ENCODE results near the gene FAF1. TPM values are rescaled to one million over a fixed set of nuclear protein-coding genes. Genes with fewer than 3 reads are reported as not detected.
A peak's percentile ranks its signal among the peaks of the same experiment; 100 is the strongest.

The FAF1 gene
- polyA plus RNA-seq, 1 of the 3 experiments (the other 2 are of a cell fraction) = 8.7 TPM

DNA sequence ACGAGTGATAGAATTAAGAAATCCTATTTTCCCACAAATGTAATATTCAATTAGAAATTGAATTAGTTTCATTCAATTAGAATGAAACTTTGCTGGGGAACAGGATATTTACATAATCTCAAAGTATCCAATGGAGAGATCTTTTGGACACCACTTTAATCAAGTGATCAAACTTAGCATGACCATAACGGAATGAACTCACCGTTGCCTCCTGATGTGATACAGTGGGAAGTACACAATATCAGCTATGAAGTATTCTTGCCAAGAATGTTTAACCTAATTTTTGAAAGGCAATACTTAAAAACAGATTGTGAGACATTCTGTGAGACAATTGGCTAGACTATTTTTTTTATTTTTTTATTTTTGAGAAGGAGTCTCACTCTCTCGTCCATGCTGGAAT is 26.6 kb upstream of the FAF1 start:
- Histone ChIP-seq H3K4me1 (ENCODE audit: control insufficient read depth in 1 of 2, insufficient read depth in 2 of 2, low read depth in 1 of 2, low read length in 1 of 2) (peaks cover 2 to 12% of the 10 kb centered on the region in 2 experiments; a peak in 3 of 4 replicates), H3K79me2 (ENCODE audit: insufficient read depth) (peaks cover 41% of the 10 kb centered on the region), H3K9me3 (no peaks in the 10 kb centered on the region), H3K4me3 (ENCODE audit: low read depth in 2 of 2, low read length in 1 of 2) (no peak overlapping the region), H3K9me2 (no peaks in the 10 kb centered on the region), H3K4me2 (no peak overlapping the region), H2AFZ (ENCODE audit: low read depth) (no peak overlapping the region; the same call in 1 of the 2 replicates), H4K20me1 (ENCODE audit: insufficient read depth) (no peaks in the 10 kb centered on the region), H3K36me3 (replicated peaks in 1 of 2; ENCODE audit: control insufficient read depth in 1 of 2, insufficient read depth in 2 of 2, low read length in 1 of 2) (no peaks in the 10 kb centered on the region), H3K9ac (no peak overlapping the region), H3F3A (replicated peaks; ENCODE audit: insufficient read depth) (peaks cover 8% of the 10 kb centered on the region), H3K27me3 (ENCODE audit: insufficient read depth) (no peaks in the 10 kb centered on the region), H3K27ac (ENCODE audit: low read depth in 2 of 2, low read length in 1 of 2) (no peak overlapping the region)
- ChIA-PET POLR2A (interaction anchor here (0.6 kb wide), 1 partner anchor 88 kb away, joined by 3 read pairs; no protein-coding TSS in a partner anchor), CTCF (interaction anchor here (1.3 kb wide), 1 partner anchor 18 kb away, joined by 5 read pairs; no protein-coding TSS in a partner anchor)
- DNase-seq = no peak
- WGBS (ENCODE audit: low lambda C conversion rate) = 88% methylated on average over 4 of the region's 4 CpGs
- TF ChIP-seq, protein P1, sequence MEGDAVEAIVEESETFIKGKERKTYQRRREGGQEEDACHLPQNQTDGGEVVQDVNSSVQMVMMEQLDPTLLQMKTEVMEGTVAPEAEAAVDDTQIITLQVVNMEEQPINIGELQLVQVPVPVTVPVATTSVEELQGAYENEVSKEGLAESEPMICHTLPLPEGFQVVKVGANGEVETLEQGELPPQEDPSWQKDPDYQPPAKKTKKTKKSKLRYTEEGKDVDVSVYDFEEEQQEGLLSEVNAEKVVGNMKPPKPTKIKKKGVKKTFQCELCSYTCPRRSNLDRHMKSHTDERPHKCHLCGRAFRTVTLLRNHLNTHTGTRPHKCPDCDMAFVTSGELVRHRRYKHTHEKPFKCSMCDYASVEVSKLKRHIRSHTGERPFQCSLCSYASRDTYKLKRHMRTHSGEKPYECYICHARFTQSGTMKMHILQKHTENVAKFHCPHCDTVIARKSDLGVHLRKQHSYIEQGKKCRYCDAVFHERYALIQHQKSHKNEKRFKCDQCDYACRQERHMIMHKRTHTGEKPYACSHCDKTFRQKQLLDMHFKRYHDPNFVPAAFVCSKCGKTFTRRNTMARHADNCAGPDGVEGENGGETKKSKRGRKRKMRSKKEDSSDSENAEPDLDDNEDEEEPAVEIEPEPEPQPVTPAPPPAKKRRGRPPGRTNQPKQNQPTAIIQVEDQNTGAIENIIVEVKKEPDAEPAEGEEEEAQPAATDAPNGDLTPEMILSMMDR (IDR thresholded peaks at IDR 0.05) = 0 out of 2 replicates have a peak, but pooled peaks have one; percentile 21
- no peak for TF ChIP-seq NFIC (IDR thresholded peaks at IDR 0.05; ENCODE audit: borderline replicate concordance)
- TF ChIP-seq RFX5 (IDR thresholded peaks at IDR 0.05; ENCODE audit: low read length) = no peak

DNA sequence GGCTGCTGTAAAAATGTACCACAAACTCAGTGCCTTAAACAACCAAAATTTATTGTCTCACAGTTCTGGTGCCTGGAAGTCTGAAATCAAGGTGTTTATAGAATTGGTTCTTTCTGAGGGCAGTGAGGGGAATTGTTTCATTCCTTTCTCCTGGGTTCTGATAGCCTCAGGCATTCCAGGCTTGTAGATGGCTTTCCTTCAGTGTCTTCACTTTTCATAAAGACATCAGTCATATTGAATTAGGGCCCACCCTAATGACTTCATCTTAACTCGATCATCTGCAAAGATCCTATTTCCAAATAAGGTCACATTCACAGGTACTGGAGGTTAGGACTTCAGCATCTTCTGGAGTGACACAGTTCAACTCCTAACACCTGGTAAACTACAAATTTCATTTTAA is 25.0 kb upstream of the FAF1 start:
- no peak for DNase-seq
- H3K9me2 ChIP-seq = no peaks in the 10 kb centered on the region
- no peak overlapping the region for H3K27ac ChIP-seq (ENCODE audit: low read depth in 2 of 2, low read length in 1 of 2)
- H3K9ac ChIP-seq = no peak overlapping the region
- no peaks in the 10 kb centered on the region for H3K9me3 ChIP-seq
- H3F3A ChIP-seq (replicated peaks; ENCODE audit: insufficient read depth) = peaks cover 8% of the 10 kb centered on the region
- ChIA-PET CTCF (interaction anchor here (1.0 kb wide), 1 partner anchor 342 kb away, joined by 3 read pairs; no protein-coding TSS in a partner anchor), POLR2A (no interaction called here)
- H3K4me3 ChIP-seq (ENCODE audit: low read depth in 2 of 2, low read length in 1 of 2) = no peak overlapping the region
- no peak overlapping the region for H3K4me2 ChIP-seq
- H4K20me1 ChIP-seq (ENCODE audit: insufficient read depth) = no peaks in the 10 kb centered on the region
- H3K36me3 ChIP-seq (replicated peaks in 1 of 2; ENCODE audit: control insufficient read depth in 1 of 2, insufficient read depth in 2 of 2, low read length in 1 of 2) = no peaks in the 10 kb centered on the region
- peaks cover 48% of the 10 kb centered on the region for H3K79me2 ChIP-seq (ENCODE audit: insufficient read depth)
- H3K4me1 ChIP-seq (ENCODE audit: control insufficient read depth in 1 of 2, insufficient read depth in 2 of 2, low read depth in 1 of 2, low read length in 1 of 2) = peaks cover 2 to 16% of the 10 kb centered on the region in 2 experiments; a peak in 3 of 4 replicates
- no peak overlapping the region for H2AFZ ChIP-seq (ENCODE audit: low read depth)
- WGBS (ENCODE audit: low lambda C conversion rate) = 56% methylated on average over 1 of the region's 1 CpG
- H3K27me3 ChIP-seq (ENCODE audit: insufficient read depth) = no peaks in the 10 kb centered on the region
- no peak for TF ChIP-seq CHD2 (IDR thresholded peaks at IDR 0.05; ENCODE audit: low read length, partially characterized antibody)
- no peak for TF ChIP-seq GABPA (IDR thresholded peaks at IDR 0.05; ENCODE audit: low read depth)
- no peak for TF ChIP-seq SIN3A (IDR thresholded peaks at IDR 0.05; ENCODE audit: borderline replicate concordance, low read depth, low read length)
- TF ChIP-seq RFX5 (IDR thresholded peaks at IDR 0.05; ENCODE audit: low read length) = no peak
- TF ChIP-seq, protein P2, sequence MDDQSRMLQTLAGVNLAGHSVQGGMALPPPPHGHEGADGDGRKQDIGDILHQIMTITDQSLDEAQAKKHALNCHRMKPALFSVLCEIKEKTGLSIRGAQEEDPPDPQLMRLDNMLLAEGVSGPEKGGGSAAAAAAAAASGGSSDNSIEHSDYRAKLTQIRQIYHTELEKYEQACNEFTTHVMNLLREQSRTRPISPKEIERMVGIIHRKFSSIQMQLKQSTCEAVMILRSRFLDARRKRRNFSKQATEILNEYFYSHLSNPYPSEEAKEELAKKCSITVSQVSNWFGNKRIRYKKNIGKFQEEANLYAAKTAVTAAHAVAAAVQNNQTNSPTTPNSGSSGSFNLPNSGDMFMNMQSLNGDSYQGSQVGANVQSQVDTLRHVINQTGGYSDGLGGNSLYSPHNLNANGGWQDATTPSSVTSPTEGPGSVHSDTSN (IDR thresholded peaks at IDR 0.05) = no peak
- TF ChIP-seq, protein P1 (IDR thresholded peaks at IDR 0.05) = no peak
- no peak for TF ChIP-seq YY1 (IDR thresholded peaks at IDR 0.05; ENCODE audit: low read depth)
- no peak for TF ChIP-seq JUND (IDR thresholded peaks at IDR 0.05)
- TF ChIP-seq TAF1 (IDR thresholded peaks at IDR 0.05; ENCODE audit: borderline replicate concordance, low read depth, low read length) = no peak
- no peak for TF ChIP-seq FOSL2 (IDR thresholded peaks at IDR 0.05; ENCODE audit: borderline replicate concordance, low read depth)
- TF ChIP-seq TEAD4 (IDR thresholded peaks at IDR 0.05; ENCODE audit: borderline replicate concordance, insufficient read depth) = no peak
- TF ChIP-seq, protein P3, sequence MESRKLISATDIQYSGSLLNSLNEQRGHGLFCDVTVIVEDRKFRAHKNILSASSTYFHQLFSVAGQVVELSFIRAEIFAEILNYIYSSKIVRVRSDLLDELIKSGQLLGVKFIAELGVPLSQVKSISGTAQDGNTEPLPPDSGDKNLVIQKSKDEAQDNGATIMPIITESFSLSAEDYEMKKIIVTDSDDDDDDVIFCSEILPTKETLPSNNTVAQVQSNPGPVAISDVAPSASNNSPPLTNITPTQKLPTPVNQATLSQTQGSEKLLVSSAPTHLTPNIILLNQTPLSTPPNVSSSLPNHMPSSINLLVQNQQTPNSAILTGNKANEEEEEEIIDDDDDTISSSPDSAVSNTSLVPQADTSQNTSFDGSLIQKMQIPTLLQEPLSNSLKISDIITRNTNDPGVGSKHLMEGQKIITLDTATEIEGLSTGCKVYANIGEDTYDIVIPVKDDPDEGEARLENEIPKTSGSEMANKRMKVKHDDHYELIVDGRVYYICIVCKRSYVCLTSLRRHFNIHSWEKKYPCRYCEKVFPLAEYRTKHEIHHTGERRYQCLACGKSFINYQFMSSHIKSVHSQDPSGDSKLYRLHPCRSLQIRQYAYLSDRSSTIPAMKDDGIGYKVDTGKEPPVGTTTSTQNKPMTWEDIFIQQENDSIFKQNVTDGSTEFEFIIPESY (IDR thresholded peaks at IDR 0.05; ENCODE audit: borderline replicate concordance, low read depth) = no peak
- no peak for TF ChIP-seq EZH2phosphoT487 (IDR thresholded peaks at IDR 0.05; ENCODE audit: borderline replicate concordance, low read depth)
- TF ChIP-seq, protein P4, sequence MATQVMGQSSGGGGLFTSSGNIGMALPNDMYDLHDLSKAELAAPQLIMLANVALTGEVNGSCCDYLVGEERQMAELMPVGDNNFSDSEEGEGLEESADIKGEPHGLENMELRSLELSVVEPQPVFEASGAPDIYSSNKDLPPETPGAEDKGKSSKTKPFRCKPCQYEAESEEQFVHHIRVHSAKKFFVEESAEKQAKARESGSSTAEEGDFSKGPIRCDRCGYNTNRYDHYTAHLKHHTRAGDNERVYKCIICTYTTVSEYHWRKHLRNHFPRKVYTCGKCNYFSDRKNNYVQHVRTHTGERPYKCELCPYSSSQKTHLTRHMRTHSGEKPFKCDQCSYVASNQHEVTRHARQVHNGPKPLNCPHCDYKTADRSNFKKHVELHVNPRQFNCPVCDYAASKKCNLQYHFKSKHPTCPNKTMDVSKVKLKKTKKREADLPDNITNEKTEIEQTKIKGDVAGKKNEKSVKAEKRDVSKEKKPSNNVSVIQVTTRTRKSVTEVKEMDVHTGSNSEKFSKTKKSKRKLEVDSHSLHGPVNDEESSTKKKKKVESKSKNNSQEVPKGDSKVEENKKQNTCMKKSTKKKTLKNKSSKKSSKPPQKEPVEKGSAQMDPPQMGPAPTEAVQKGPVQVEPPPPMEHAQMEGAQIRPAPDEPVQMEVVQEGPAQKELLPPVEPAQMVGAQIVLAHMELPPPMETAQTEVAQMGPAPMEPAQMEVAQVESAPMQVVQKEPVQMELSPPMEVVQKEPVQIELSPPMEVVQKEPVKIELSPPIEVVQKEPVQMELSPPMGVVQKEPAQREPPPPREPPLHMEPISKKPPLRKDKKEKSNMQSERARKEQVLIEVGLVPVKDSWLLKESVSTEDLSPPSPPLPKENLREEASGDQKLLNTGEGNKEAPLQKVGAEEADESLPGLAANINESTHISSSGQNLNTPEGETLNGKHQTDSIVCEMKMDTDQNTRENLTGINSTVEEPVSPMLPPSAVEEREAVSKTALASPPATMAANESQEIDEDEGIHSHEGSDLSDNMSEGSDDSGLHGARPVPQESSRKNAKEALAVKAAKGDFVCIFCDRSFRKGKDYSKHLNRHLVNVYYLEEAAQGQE (IDR thresholded peaks at IDR 0.05; ENCODE audit: low read depth, low read length) = no peak
- TF ChIP-seq POLR2AphosphoS5 (IDR thresholded peaks at IDR 0.05; ENCODE audit: low read depth, low read length) = no peak
